ENCODE data around the gene NDST3. TPM values are rescaled to one million over a fixed set of nuclear protein-coding genes. Genes with fewer than 3 reads are reported as not detected.
A peak's percentile ranks its signal among the peaks of the same experiment; 100 is the strongest.

Gene NDST3
- total and polyA plus RNA-seq, 5 donors from 2014 or later = not detected

GRCh38 chr4:118082182-118082581 lies 47.9 kb downstream of the NDST3 start:
- Mint-ChIP-seq H3K27me3 (no peaks in the 10 kb centered on the region), H3K27ac (no peak overlapping the region), H3K9me3 (peaks cover 0 to 5% (median 0%) of the 10 kb centered on the region in 7 donors), H3K4me1 (no peaks in the 10 kb centered on the region), H3K4me3 (no peak overlapping the region), H3K36me3 (no peaks in the 10 kb centered on the region)
- H3K4me1 ChIP-seq (ENCODE audit: control insufficient read depth, insufficient read depth, low read length, poor library complexity, severe bottlenecking) = no peaks in the 10 kb centered on the region
- no peaks in the 10 kb centered on the region for H3K27me3 ChIP-seq (ENCODE audit: control insufficient read depth, insufficient read depth, low read length)
- no peak overlapping the region for H3K4me3 ChIP-seq (ENCODE audit: low read depth, low read length)
- H3K36me3 ChIP-seq (ENCODE audit: control insufficient read depth, insufficient read depth, low read length) = no peaks in the 10 kb centered on the region
- no peak overlapping the region for H3K27ac ChIP-seq (ENCODE audit: insufficient read depth, low read length, poor library complexity, severe bottlenecking)
- DNase-seq (no peak), ATAC-seq (ENCODE audit: low read depth in 2 of 2) (no peak)
- no peaks in the 10 kb centered on the region for H3K9me3 ChIP-seq (ENCODE audit: control insufficient read depth in 2 of 2, low read length in 2 of 2)

GRCh38 chr4:118085700-118086099 lies 51.4 kb downstream of the NDST3 start:
- no peaks in the 10 kb centered on the region for H3K4me1 Mint-ChIP-seq
- DNase-seq = no peak
- no peaks in the 10 kb centered on the region for H3K27me3 ChIP-seq (ENCODE audit: control insufficient read depth, insufficient read depth, low read length)
- H3K36me3 ChIP-seq (ENCODE audit: control insufficient read depth, insufficient read depth, low read length) = no peaks in the 10 kb centered on the region
- no peak overlapping the region for H3K27ac ChIP-seq (ENCODE audit: insufficient read depth, low read length, poor library complexity, severe bottlenecking)
- no peaks in the 10 kb centered on the region for H3K36me3 Mint-ChIP-seq
- no peak overlapping the region for H3K27ac Mint-ChIP-seq
- peaks cover 0 to 4% (median 2%) of the 10 kb centered on the region in 7 donors for H3K9me3 Mint-ChIP-seq
- H3K4me3 Mint-ChIP-seq = no peak overlapping the region
- no peaks in the 10 kb centered on the region for H3K4me1 ChIP-seq (ENCODE audit: control insufficient read depth, insufficient read depth, low read length, poor library complexity, severe bottlenecking)
- no peak overlapping the region for H3K4me3 ChIP-seq (ENCODE audit: low read depth, low read length)
- no peak for ATAC-seq (ENCODE audit: low read depth in 2 of 2)
- H3K27me3 Mint-ChIP-seq = no peaks in the 10 kb centered on the region
- no peaks in the 10 kb centered on the region for H3K9me3 ChIP-seq (ENCODE audit: control insufficient read depth in 2 of 2, low read length in 2 of 2)

DNA sequence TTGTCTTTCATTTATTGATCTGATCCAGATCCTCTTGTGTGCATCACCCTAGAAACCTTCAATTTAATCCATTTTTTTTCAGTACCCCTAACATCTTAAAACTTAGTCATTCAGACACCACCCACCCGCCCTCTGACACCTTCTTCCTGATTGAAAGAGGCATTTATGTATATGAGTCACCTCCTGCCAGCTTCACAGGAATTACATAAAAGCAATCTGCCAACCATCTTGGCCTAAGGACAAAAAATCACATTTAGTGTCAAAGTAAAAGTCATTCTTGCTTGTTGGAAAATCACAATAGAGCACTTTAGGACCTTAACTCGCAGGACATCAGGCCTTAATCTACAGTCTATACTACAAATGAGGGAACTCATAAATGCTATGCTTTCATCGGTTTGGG lies 52.1 kb downstream of the NDST3 start:
- no peaks in the 10 kb centered on the region for H3K36me3 Mint-ChIP-seq

GRCh38 chr4:118087366-118087765 lies 53.1 kb downstream of the NDST3 start:
- Histone ChIP-seq H3K27ac (ENCODE audit: insufficient read depth, low read length, poor library complexity, severe bottlenecking) (no peak overlapping the region), H3K27me3 (ENCODE audit: control insufficient read depth, insufficient read depth, low read length) (no peaks in the 10 kb centered on the region), H3K4me1 (ENCODE audit: control insufficient read depth, insufficient read depth, low read length, poor library complexity, severe bottlenecking) (no peaks in the 10 kb centered on the region), H3K9me3 (ENCODE audit: control insufficient read depth in 2 of 2, low read length in 2 of 2) (no peaks in the 10 kb centered on the region), H3K4me3 (ENCODE audit: low read depth, low read length) (no peak overlapping the region), H3K36me3 (ENCODE audit: control insufficient read depth, insufficient read depth, low read length) (no peaks in the 10 kb centered on the region)
- no peaks in the 10 kb centered on the region for H3K27me3 Mint-ChIP-seq
- DNase-seq (no peak), ATAC-seq (ENCODE audit: low read depth in 2 of 2) (no peak)
- H3K9me3 Mint-ChIP-seq = peaks cover 0 to 4% (median 2%) of the 10 kb centered on the region in 7 donors
- no peaks in the 10 kb centered on the region for H3K4me1 Mint-ChIP-seq
- H3K36me3 Mint-ChIP-seq = no peaks in the 10 kb centered on the region
- H3K4me3 Mint-ChIP-seq = no peak overlapping the region
- H3K27ac Mint-ChIP-seq = no peak overlapping the region

More for the DNA sequence above, 52.1 kb downstream of the NDST3 start:
- no peaks in the 10 kb centered on the region for H3K27me3 Mint-ChIP-seq
- ATAC-seq (ENCODE audit: low read depth in 2 of 2) (no peak), DNase-seq (no peak)
- H3K4me1 ChIP-seq (ENCODE audit: control insufficient read depth, insufficient read depth, low read length, poor library complexity, severe bottlenecking) = no peaks in the 10 kb centered on the region
- H3K9me3 ChIP-seq (ENCODE audit: control insufficient read depth in 2 of 2, low read length in 2 of 2) = no peaks in the 10 kb centered on the region
- no peak overlapping the region for H3K27ac Mint-ChIP-seq
- H3K27me3 ChIP-seq (ENCODE audit: control insufficient read depth, insufficient read depth, low read length) = no peaks in the 10 kb centered on the region
- H3K4me3 ChIP-seq (ENCODE audit: low read depth, low read length) = no peak overlapping the region
- H3K27ac ChIP-seq (ENCODE audit: insufficient read depth, low read length, poor library complexity, severe bottlenecking) = no peak overlapping the region
- no peak overlapping the region for H3K4me3 Mint-ChIP-seq
- H3K9me3 Mint-ChIP-seq = peaks cover 0 to 4% (median 2%) of the 10 kb centered on the region in 7 donors
- H3K4me1 Mint-ChIP-seq = no peaks in the 10 kb centered on the region
- H3K36me3 ChIP-seq (ENCODE audit: control insufficient read depth, insufficient read depth, low read length) = no peaks in the 10 kb centered on the region

DNA sequence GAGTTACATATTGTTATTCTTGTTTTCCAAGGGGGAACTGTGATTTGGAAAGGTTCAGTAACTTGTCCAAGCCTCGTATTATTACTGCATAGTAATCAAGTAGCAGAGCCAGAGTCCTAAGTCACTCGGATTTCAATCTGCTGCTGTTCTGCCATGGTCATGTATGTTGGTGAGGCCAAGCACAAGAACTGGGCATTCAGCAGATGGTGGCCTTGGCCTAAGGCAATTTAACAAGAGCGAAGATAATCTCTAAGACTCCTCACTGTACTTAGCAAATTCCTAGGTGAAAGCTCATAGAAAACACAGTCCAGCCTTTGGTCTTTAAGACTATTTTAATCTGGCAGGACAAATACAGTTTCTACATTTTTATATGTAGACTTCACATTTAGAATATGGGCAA lies 64.8 kb downstream of the NDST3 start:
- no peaks in the 10 kb centered on the region for H3K4me1 Mint-ChIP-seq
- H3K36me3 Mint-ChIP-seq = no peaks in the 10 kb centered on the region
- H3K4me3 Mint-ChIP-seq = no peak overlapping the region
- H3K9me3 Mint-ChIP-seq = no peaks in the 10 kb centered on the region
- no peak overlapping the region for H3K27ac Mint-ChIP-seq
- no peaks in the 10 kb centered on the region for H3K4me1 ChIP-seq (ENCODE audit: control insufficient read depth, insufficient read depth, low read length, poor library complexity, severe bottlenecking)
- H3K4me3 ChIP-seq (ENCODE audit: low read depth, low read length) = no peak overlapping the region
- H3K27me3 ChIP-seq (ENCODE audit: control insufficient read depth, insufficient read depth, low read length) = no peaks in the 10 kb centered on the region
- DNase-seq = no peak
- ATAC-seq (ENCODE audit: low read depth in 2 of 2) = no peak
- no peaks in the 10 kb centered on the region for H3K27me3 Mint-ChIP-seq
- no peaks in the 10 kb centered on the region for H3K9me3 ChIP-seq (ENCODE audit: control insufficient read depth in 2 of 2, low read length in 2 of 2)
- no peak overlapping the region for H3K27ac ChIP-seq (ENCODE audit: insufficient read depth, low read length, poor library complexity, severe bottlenecking)
- H3K36me3 ChIP-seq (ENCODE audit: control insufficient read depth, insufficient read depth, low read length) = no peaks in the 10 kb centered on the region

DNA sequence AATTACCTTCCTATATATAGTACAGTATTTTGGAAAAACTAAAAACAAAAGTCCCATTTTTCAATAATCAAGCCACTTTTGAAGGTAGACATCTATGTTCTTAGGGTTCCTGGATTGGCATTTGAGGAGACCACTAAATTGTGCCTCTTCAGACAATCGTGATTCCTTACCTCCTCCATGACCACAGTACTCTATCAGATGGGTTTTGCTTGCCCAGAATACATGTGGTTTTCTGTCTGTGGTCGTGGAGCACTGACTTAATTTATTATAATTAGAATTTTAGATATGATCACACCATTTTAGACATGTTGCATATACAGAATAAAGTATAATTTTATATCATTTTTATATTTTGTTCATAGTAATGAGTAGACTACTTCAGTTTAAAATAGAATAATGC lies 67.9 kb downstream of the NDST3 start:
- Mint-ChIP-seq H3K27me3 (no peaks in the 10 kb centered on the region), H3K36me3 (no peaks in the 10 kb centered on the region), H3K4me1 (no peaks in the 10 kb centered on the region), H3K27ac (no peak overlapping the region), H3K9me3 (no peaks in the 10 kb centered on the region), H3K4me3 (no peak overlapping the region)
- DNase-seq (no peak), ATAC-seq (ENCODE audit: low read depth in 2 of 2) (no peak)
- Histone ChIP-seq H3K27me3 (ENCODE audit: control insufficient read depth, insufficient read depth, low read length) (no peaks in the 10 kb centered on the region), H3K36me3 (ENCODE audit: control insufficient read depth, insufficient read depth, low read length) (no peaks in the 10 kb centered on the region), H3K4me3 (ENCODE audit: low read depth, low read length) (no peak overlapping the region), H3K4me1 (ENCODE audit: control insufficient read depth, insufficient read depth, low read length, poor library complexity, severe bottlenecking) (no peaks in the 10 kb centered on the region), H3K27ac (ENCODE audit: insufficient read depth, low read length, poor library complexity, severe bottlenecking) (no peak overlapping the region), H3K9me3 (ENCODE audit: control insufficient read depth in 2 of 2, low read length in 2 of 2) (no peaks in the 10 kb centered on the region)

- no peaks in the 10 kb centered on the region for H3K4me1 Mint-ChIP-seq
Measured at GRCh38 chr4:118112117-118113046, 78.1 kb downstream of the NDST3 start.

GRCh38 chr4:118113220-118113619 lies 78.9 kb downstream of the NDST3 start:
- Histone ChIP-seq H3K27ac (ENCODE audit: insufficient read depth, low read length, poor library complexity, severe bottlenecking) (no peak overlapping the region), H3K27me3 (ENCODE audit: control insufficient read depth, insufficient read depth, low read length) (no peaks in the 10 kb centered on the region), H3K4me1 (ENCODE audit: control insufficient read depth, insufficient read depth, low read length, poor library complexity, severe bottlenecking) (no peaks in the 10 kb centered on the region), H3K36me3 (ENCODE audit: control insufficient read depth, insufficient read depth, low read length) (no peaks in the 10 kb centered on the region), H3K4me3 (ENCODE audit: low read depth, low read length) (no peak overlapping the region), H3K9me3 (ENCODE audit: control insufficient read depth in 2 of 2, low read length in 2 of 2) (no peaks in the 10 kb centered on the region)
- H3K36me3 Mint-ChIP-seq = no peaks in the 10 kb centered on the region
- H3K4me3 Mint-ChIP-seq = no peak overlapping the region
- DNase-seq = peak in 1 of 3 donors; percentile 20
- H3K4me1 Mint-ChIP-seq = no peaks in the 10 kb centered on the region
- no peaks in the 10 kb centered on the region for H3K27me3 Mint-ChIP-seq
- H3K27ac Mint-ChIP-seq = no peak overlapping the region
- peaks cover 0 to 5% (median 2%) of the 10 kb centered on the region in 7 donors for H3K9me3 Mint-ChIP-seq
- ATAC-seq (ENCODE audit: low read depth in 2 of 2) = no peak

More at GRCh38 chr4:118112117-118113046, 78.1 kb downstream of the NDST3 start:
- no peak for ATAC-seq (ENCODE audit: low read depth in 2 of 2)
- H3K4me3 ChIP-seq (ENCODE audit: low read depth, low read length) = no peak overlapping the region
- no peaks in the 10 kb centered on the region for H3K9me3 ChIP-seq (ENCODE audit: control insufficient read depth in 2 of 2, low read length in 2 of 2)
- H3K36me3 ChIP-seq (ENCODE audit: control insufficient read depth, insufficient read depth, low read length) = no peaks in the 10 kb centered on the region
- no peak for DNase-seq
- H3K4me1 ChIP-seq (ENCODE audit: control insufficient read depth, insufficient read depth, low read length, poor library complexity, severe bottlenecking) = no peaks in the 10 kb centered on the region
- H3K27me3 ChIP-seq (ENCODE audit: control insufficient read depth, insufficient read depth, low read length) = no peaks in the 10 kb centered on the region
- no peak overlapping the region for H3K27ac ChIP-seq (ENCODE audit: insufficient read depth, low read length, poor library complexity, severe bottlenecking)
- peaks cover 4% of the 10 kb centered on the region for H3K27me3 Mint-ChIP-seq
- H3K4me3 Mint-ChIP-seq = peak overlapping the region in 1 of 4 donors; percentile 82
- H3K27ac Mint-ChIP-seq = no peak overlapping the region
- no peaks in the 10 kb centered on the region for H3K36me3 Mint-ChIP-seq
- H3K9me3 Mint-ChIP-seq = peaks cover 0 to 6% (median 3%) of the 10 kb centered on the region in 7 donors

Measured in CD4-positive, CD25-positive, alpha-beta regulatory T cell (primary cell).